H1 (cell line): Measurements from ENCODE around the gene TMUB2. TPM values are rescaled to one million over a fixed set of nuclear protein-coding genes. Genes with fewer than 3 reads are reported as not detected.

Source experiments
- ASH2L ChIP-seq: fragments of 200-600, 300-600 bp; sonication (generic); IDR thresholded peaks from one replicate; pipeline ENCODE4 v1.7.1; 2017; ENCODE audit warnings: low read length
- BRCA1 ChIP-seq: IDR thresholded peaks from 2 replicates; pipeline ENCODE4 v1.6.1; 2012; ENCODE audit warnings: low read depth, low read length, improper control_type of control experiment
- CEBPB ChIP-seq: IDR thresholded peaks from 2 replicates; pipeline ENCODE4 v1.6.1; 2012; ENCODE audit warnings: low read depth, low read length
- CHD1 ChIP-seq: IDR thresholded peaks from 2 replicates; pipeline ENCODE4 v1.6.1; 2012; ENCODE audit warnings: low read depth, low read length, improper control_type of control experiment
- FOSL1 ChIP-seq: IDR thresholded peaks from 2 replicates; pipeline ENCODE4 v1.6.1; 2011; ENCODE audit warnings: mild to moderate bottlenecking, low read depth, low read length, moderate library complexity; ENCODE audit not compliant: insufficient read depth
- GABPA ChIP-seq: IDR thresholded peaks from 2 replicates; pipeline ENCODE4 v1.6.1; 2011; ENCODE audit warnings: mild to moderate bottlenecking, low read length, moderate library complexity, borderline replicate concordance; ENCODE audit not compliant: insufficient read depth
- SIN3A ChIP-seq, 2 experiments: IDR thresholded peaks in 1 of 2; conservative IDR thresholded peaks in 1 of 2; 2 replicates each; pipeline ENCODE4 v1.6.1; 2011 to 2012; ENCODE audit warnings: low read length in 2 of 2, improper control_type of control experiment in 1 of 2, low read depth in 1 of 2, mild to moderate bottlenecking in 1 of 2
- SIRT6 ChIP-seq: IDR thresholded peaks from one replicate; pipeline ENCODE4 v1.7.1; 2012; ENCODE audit warnings: low read length, inconsistent platforms
- TAF1 ChIP-seq: IDR thresholded peaks from 2 replicates; pipeline ENCODE4 v1.6.1; 2011; ENCODE audit warnings: mild to moderate bottlenecking, low read depth, low read length
- TBP ChIP-seq: IDR thresholded peaks from 2 replicates; pipeline ENCODE4 v1.6.1; 2011; ENCODE audit warnings: low read depth, low read length, improper control_type of control experiment
- TEAD4 ChIP-seq: IDR thresholded peaks from 2 replicates; pipeline ENCODE4 v1.6.1; 2012; ENCODE audit warnings: low read depth, low read length, inconsistent platforms, mixed read lengths
- polyA plus RNA-seq, 7 experiments: library from polyadenylated mRNA; depleted of rRNA in 3 of 7; stranded (reverse) in 5 of 7; unstranded in 2 of 7; fragments of >200 nt in 5 of 7; fragments of 200-250 nt in 2 of 7; gene quantifications; 1 replicate in 5 of 7; 2 replicates in 1 of 7; 4 replicates in 1 of 7; pipeline versions ENCODE4 v1.2.1 to v1.2.3, GENCODE V29; 2011 to 2013; ENCODE audit warnings: missing spikeins in 2 of 7, mixed read lengths in 2 of 7
- total RNA-seq: library from RNA; stranded (reverse); fragmentation: NEBNext Ultra II Directional; extraction: Animal tissue kit (Norgen Biotek cat#: 25700); gene quantifications from 2 replicates; pipeline ENCODE4 v1.2.1, GENCODE V29; 2021
- TF ChIP-seq, protein P1 (sequence below), 3 experiments: IDR thresholded peaks; 1 replicate in 2 of 3; 2 replicates in 1 of 3; pipeline versions ENCODE4 v1.5.1 to v1.6.1; 2011; ENCODE audit warnings: low read length in 3 of 3, mild to moderate bottlenecking in 3 of 3, inconsistent platforms in 2 of 3, low read depth in 1 of 3, moderate library complexity in 1 of 3; ENCODE audit not compliant: insufficient read depth in 1 of 3; ENCODE audit errors: control extremely low read depth in 1 of 3
- TF ChIP-seq, protein P2 (sequence below): IDR thresholded peaks from 2 replicates; pipeline ENCODE4 v1.6.1; 2011; ENCODE audit warnings: low read depth, mild to moderate bottlenecking, low read length; ENCODE audit not compliant: insufficient read depth

The TMUB2 gene
- total and polyA plus RNA-seq, 2 of the 8 experiments (the other 6 are each of a cell fraction or from before 2014, with no cell fraction given) = 18.5 to 30.5 TPM

DNA sequence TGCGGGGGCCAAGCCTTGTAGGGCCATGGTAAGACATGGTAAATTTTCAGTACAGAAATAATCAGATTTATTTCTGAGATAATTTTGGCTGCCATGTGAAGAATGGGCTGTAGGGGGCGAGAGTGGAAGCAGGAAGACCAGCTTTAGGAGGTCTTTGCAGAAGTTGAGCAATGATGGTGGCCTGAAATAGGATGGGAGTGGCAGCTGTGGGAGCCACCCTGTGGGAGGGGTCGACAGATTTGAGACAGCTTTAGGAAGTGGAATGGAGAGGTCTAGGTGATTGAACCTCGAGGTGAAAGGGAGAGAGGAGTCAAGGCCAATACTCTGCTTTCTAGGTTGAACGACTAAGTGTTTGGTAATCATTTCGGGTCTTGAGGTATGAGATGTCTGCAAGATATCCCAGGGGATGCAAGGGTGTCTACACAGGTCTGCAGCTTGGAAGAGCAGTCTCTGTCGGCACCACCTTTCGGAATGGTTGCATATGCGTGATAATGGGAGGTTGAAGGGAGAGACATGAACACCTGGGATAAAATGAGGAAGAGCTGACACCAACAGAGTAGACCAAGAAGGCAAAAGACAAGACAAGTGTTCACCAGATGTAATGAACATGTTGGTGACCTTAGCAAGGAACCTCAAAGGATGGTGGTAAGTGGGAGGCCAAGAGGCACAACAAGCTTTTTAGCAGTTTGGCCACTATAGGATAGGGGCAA is 17.1 kb downstream of the TMUB2 start (continued):
- no peak for TF ChIP-seq GABPA
- TF ChIP-seq FOSL1 = no peak
- TF ChIP-seq, protein P1, sequence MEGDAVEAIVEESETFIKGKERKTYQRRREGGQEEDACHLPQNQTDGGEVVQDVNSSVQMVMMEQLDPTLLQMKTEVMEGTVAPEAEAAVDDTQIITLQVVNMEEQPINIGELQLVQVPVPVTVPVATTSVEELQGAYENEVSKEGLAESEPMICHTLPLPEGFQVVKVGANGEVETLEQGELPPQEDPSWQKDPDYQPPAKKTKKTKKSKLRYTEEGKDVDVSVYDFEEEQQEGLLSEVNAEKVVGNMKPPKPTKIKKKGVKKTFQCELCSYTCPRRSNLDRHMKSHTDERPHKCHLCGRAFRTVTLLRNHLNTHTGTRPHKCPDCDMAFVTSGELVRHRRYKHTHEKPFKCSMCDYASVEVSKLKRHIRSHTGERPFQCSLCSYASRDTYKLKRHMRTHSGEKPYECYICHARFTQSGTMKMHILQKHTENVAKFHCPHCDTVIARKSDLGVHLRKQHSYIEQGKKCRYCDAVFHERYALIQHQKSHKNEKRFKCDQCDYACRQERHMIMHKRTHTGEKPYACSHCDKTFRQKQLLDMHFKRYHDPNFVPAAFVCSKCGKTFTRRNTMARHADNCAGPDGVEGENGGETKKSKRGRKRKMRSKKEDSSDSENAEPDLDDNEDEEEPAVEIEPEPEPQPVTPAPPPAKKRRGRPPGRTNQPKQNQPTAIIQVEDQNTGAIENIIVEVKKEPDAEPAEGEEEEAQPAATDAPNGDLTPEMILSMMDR (IDR thresholded peaks at IDR 0.05; ENCODE audit: control extremely low read depth in 1 of 3, insufficient read depth in 1 of 3, low read depth in 1 of 3, low read length in 3 of 3) = peak; percentile 27 to 78 (median 71)
- TF ChIP-seq, protein P2, sequence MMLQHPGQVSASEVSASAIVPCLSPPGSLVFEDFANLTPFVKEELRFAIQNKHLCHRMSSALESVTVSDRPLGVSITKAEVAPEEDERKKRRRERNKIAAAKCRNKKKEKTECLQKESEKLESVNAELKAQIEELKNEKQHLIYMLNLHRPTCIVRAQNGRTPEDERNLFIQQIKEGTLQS = no peak
- no peak for TF ChIP-seq BRCA1
- TF ChIP-seq ASH2L = no peak
- no peak for TF ChIP-seq SIRT6
- peak; percentile 98 for TF ChIP-seq CEBPB
- TF ChIP-seq TBP = no peak
- no peak for TF ChIP-seq CHD1
- TF ChIP-seq TEAD4 = no peak
- no peak for TF ChIP-seq TAF1
- peak in 1 of 2 experiments; percentile 60; a peak in 1 of 4 replicates for TF ChIP-seq SIN3A (conservative IDR thresholded peaks at IDR 0.05 in 1 of 2, IDR thresholded peaks at IDR 0.05 in 1 of 2; ENCODE audit: low read depth in 1 of 2, low read length in 2 of 2)
